Cardiac muscle cell (in vitro differentiated cells and primary cell): ENCODE results near the gene SYTL2. TPM values are rescaled to one million over a fixed set of nuclear protein-coding genes. Genes with fewer than 3 reads are reported as not detected.
A peak's percentile ranks its signal among the peaks of the same experiment; 100 is the strongest.

Experiments
- DNase-seq, 2 donors: peaks; one replicate each; pipeline versions ENCODE4 v3.0.0 to v3.0.0-alpha.2; 2010 to 2017; ENCODE audit warnings: low read depth in 1 of 2, low spot score in 1 of 2
- H3K27ac ChIP-seq: fragments of 200-600 bp; sonication (generic); 2 replicates; pipeline ENCODE4 v1.5.1; 2016
- H3K27me3 ChIP-seq: fragments of 200-600 bp; sonication (generic); 2 replicates; pipeline ENCODE4 v1.6.0; 2016; ENCODE audit warnings: control low read depth
- H3K36me3 ChIP-seq: fragments of 200-600 bp; sonication (generic); 2 replicates; pipeline ENCODE4 v1.5.1; 2016; ENCODE audit warnings: control low read depth
- H3K4me1 ChIP-seq: fragments of 200-600 bp; sonication (generic); 2 replicates; pipeline ENCODE4 v1.8.1; 2017; ENCODE audit warnings: low read depth, mild to moderate bottlenecking, mixed run types
- H3K4me3 ChIP-seq: fragments of 200-600 bp; sonication (generic); 2 replicates; pipeline ENCODE4 v1.5.1; 2016; ENCODE audit warnings: mild to moderate bottlenecking
- H3K9me3 ChIP-seq: fragments of 200-600 bp; sonication (generic); 2 replicates; pipeline ENCODE4 v1.5.1; 2017; ENCODE audit warnings: low read depth, mild to moderate bottlenecking, control low read depth
- CTCF ChIP-seq: IDR thresholded peaks from 2 replicates; pipeline ENCODE4 v1.5.1; 2012; ENCODE audit warnings: low read depth, mild to moderate bottlenecking, low read length
- polyA plus RNA-seq: library from polyadenylated mRNA; unstranded; fragments of >200 nt; fragmentation: Nextera tagmentation; extraction: Ambion mirVana; gene quantifications from 2 replicates; pipeline ENCODE4 v1.2.1, GENCODE V29; 2016
- total RNA-seq: library from RNA; depleted of rRNA; stranded (reverse); fragments of >200 nt; gene quantifications from 2 replicates; pipeline ENCODE4 v1.2.3, GENCODE V29; 2016

The SYTL2 gene
- total and polyA plus RNA-seq, 2 experiments from 2014 or later, result 1.7 to 4.1 TPM

- Histone ChIP-seq H3K36me3 (no peaks in the 10 kb centered on the region), H3K27ac (no peak overlapping the region), H3K4me1 (peaks cover 14% of the 10 kb centered on the region), H3K27me3 (no peaks in the 10 kb centered on the region), H3K4me3 (no peak overlapping the region), H3K9me3 (no peaks in the 10 kb centered on the region)
- no peak for DNase-seq
- no peak for TF ChIP-seq CTCF
These were observed 17.7 kb upstream of the SYTL2 start for GRCh38 chr11:85828640-85828978.

- H3K9me3 ChIP-seq, result no peaks in the 10 kb centered on the region
- H3K27me3 ChIP-seq, result no peaks in the 10 kb centered on the region
- peaks cover 14% of the 10 kb centered on the region for H3K4me1 ChIP-seq
- H3K4me3 ChIP-seq, result no peak overlapping the region
- peak overlapping the region; percentile 19 for H3K27ac ChIP-seq
- peak; percentile 20 to 69 for DNase-seq
- H3K36me3 ChIP-seq, result no peaks in the 10 kb centered on the region
- TF ChIP-seq CTCF, result no peak
These were observed 17.1 kb upstream of the SYTL2 start for GRCh38 chr11:85827748-85828639.

- peak; percentile 17 to 35 for DNase-seq
- no peaks in the 10 kb centered on the region for H3K9me3 ChIP-seq
- H3K4me3 ChIP-seq, result no peak overlapping the region
- H3K27ac ChIP-seq, result no peak overlapping the region
- no peaks in the 10 kb centered on the region for H3K27me3 ChIP-seq
- no peaks in the 10 kb centered on the region for H3K36me3 ChIP-seq
- TF ChIP-seq CTCF, result peak; percentile 52
- peaks cover 14% of the 10 kb centered on the region for H3K4me1 ChIP-seq
These were observed 15.3 kb upstream of the SYTL2 start for GRCh38 chr11:85826116-85826855.

- no peaks in the 10 kb centered on the region for H3K9me3 ChIP-seq
- H3K4me1 ChIP-seq, result peaks cover 14% of the 10 kb centered on the region
- DNase-seq, result no peak
- H3K4me3 ChIP-seq, result no peak overlapping the region
- TF ChIP-seq CTCF, result no peak
- no peaks in the 10 kb centered on the region for H3K27me3 ChIP-seq
- H3K27ac ChIP-seq, result no peak overlapping the region
- no peaks in the 10 kb centered on the region for H3K36me3 ChIP-seq
These were observed 14.7 kb upstream of the SYTL2 start for GRCh38 chr11:85825616-85826015.

GRCh38 chr11:85823816-85824215 is 12.9 kb upstream of the SYTL2 start:
- Histone ChIP-seq H3K4me1 (peaks cover 14% of the 10 kb centered on the region), H3K4me3 (no peak overlapping the region), H3K27me3 (no peaks in the 10 kb centered on the region), H3K36me3 (no peaks in the 10 kb centered on the region), H3K27ac (no peak overlapping the region), H3K9me3 (no peaks in the 10 kb centered on the region)
- no peak for DNase-seq
- no peak for TF ChIP-seq CTCF
